ENCODE data around the gene SLC49A4. TPM values are rescaled to one million over a fixed set of nuclear protein-coding genes. Genes with fewer than 3 reads are reported as not detected.

SLC49A4 gene
- total RNA-seq, 1 donor from 2014 or later: 17.5 TPM

GRCh38 chr3:122803977-122804376 lies 9.1 kb downstream of the SLC49A4 start:
- TF ChIP-seq CTCF (IDR thresholded peaks at IDR 0.05; ENCODE audit: unreplicated experiment): no peak
- H3K36me3 Mint-ChIP-seq (ENCODE audit: insufficient read depth): peaks cover 11% of the 10 kb centered on the region
- no peak overlapping the region for H3K4me3 Mint-ChIP-seq (ENCODE audit: low read depth)
- no peaks in the 10 kb centered on the region for H3K9me3 Mint-ChIP-seq (ENCODE audit: low read depth)
- H3K4me1 Mint-ChIP-seq (ENCODE audit: low read depth): no peaks in the 10 kb centered on the region
- no peak overlapping the region for H3K27ac Mint-ChIP-seq
- DNase-seq (ENCODE audit: low spot score, unreplicated experiment): no peak
- H3K27me3 Mint-ChIP-seq: no peaks in the 10 kb centered on the region

- no peak for TF ChIP-seq CTCF (IDR thresholded peaks at IDR 0.05; ENCODE audit: unreplicated experiment)
Measured at GRCh38 chr3:122810734-122811133, 15.9 kb downstream of the SLC49A4 start.

GRCh38 chr3:122816587-122816986 lies 21.7 kb downstream of the SLC49A4 start:
- TF ChIP-seq CTCF (IDR thresholded peaks at IDR 0.05; ENCODE audit: unreplicated experiment): no peak
- DNase-seq (ENCODE audit: low spot score, unreplicated experiment): no peak
- no peaks in the 10 kb centered on the region for H3K4me1 Mint-ChIP-seq (ENCODE audit: low read depth)
- no peaks in the 10 kb centered on the region for H3K9me3 Mint-ChIP-seq (ENCODE audit: low read depth)
- H3K36me3 Mint-ChIP-seq (ENCODE audit: insufficient read depth): peaks cover 7% of the 10 kb centered on the region
- no peak overlapping the region for H3K27ac Mint-ChIP-seq
- no peak overlapping the region for H3K4me3 Mint-ChIP-seq (ENCODE audit: low read depth)
- H3K27me3 Mint-ChIP-seq: no peaks in the 10 kb centered on the region

More at GRCh38 chr3:122810734-122811133, 15.9 kb downstream of the SLC49A4 start:
- no peak for DNase-seq (ENCODE audit: low spot score, unreplicated experiment)
- Mint-ChIP-seq H3K27ac (no peak overlapping the region), H3K27me3 (no peaks in the 10 kb centered on the region), H3K9me3 (ENCODE audit: low read depth) (no peaks in the 10 kb centered on the region), H3K36me3 (ENCODE audit: insufficient read depth) (peaks cover 8% of the 10 kb centered on the region), H3K4me3 (ENCODE audit: low read depth) (no peak overlapping the region), H3K4me1 (ENCODE audit: low read depth) (no peaks in the 10 kb centered on the region)

- Mint-ChIP-seq H3K36me3 (ENCODE audit: insufficient read depth) (peaks cover 9% of the 10 kb centered on the region), H3K4me3 (ENCODE audit: low read depth) (no peak overlapping the region), H3K9me3 (ENCODE audit: low read depth) (no peaks in the 10 kb centered on the region), H3K27me3 (no peaks in the 10 kb centered on the region), H3K4me1 (ENCODE audit: low read depth) (no peaks in the 10 kb centered on the region), H3K27ac (no peak overlapping the region)
- TF ChIP-seq CTCF (IDR thresholded peaks at IDR 0.05; ENCODE audit: unreplicated experiment): no peak
- DNase-seq (ENCODE audit: low spot score, unreplicated experiment): no peak
Measured at GRCh38 chr3:122824465-122825381, 29.9 kb downstream of the SLC49A4 start.

- no peak overlapping the region for H3K27ac Mint-ChIP-seq
- H3K27me3 Mint-ChIP-seq: no peaks in the 10 kb centered on the region
- H3K36me3 Mint-ChIP-seq (ENCODE audit: insufficient read depth): peaks cover 9% of the 10 kb centered on the region
- no peaks in the 10 kb centered on the region for H3K4me1 Mint-ChIP-seq (ENCODE audit: low read depth)
- DNase-seq (ENCODE audit: low spot score, unreplicated experiment): no peak
- TF ChIP-seq CTCF (IDR thresholded peaks at IDR 0.05; ENCODE audit: unreplicated experiment): no peak
- no peaks in the 10 kb centered on the region for H3K9me3 Mint-ChIP-seq (ENCODE audit: low read depth)
- no peak overlapping the region for H3K4me3 Mint-ChIP-seq (ENCODE audit: low read depth)
Measured at GRCh38 chr3:122825460-122825859, 30.6 kb downstream of the SLC49A4 start.
